ENCODE results near the gene CD58.
"Not testable (repeated sequence)": the region's sequence is repeated elsewhere in the genome, so short reads cannot be mapped to it uniquely, and the experiment has no call there.

DNA sequence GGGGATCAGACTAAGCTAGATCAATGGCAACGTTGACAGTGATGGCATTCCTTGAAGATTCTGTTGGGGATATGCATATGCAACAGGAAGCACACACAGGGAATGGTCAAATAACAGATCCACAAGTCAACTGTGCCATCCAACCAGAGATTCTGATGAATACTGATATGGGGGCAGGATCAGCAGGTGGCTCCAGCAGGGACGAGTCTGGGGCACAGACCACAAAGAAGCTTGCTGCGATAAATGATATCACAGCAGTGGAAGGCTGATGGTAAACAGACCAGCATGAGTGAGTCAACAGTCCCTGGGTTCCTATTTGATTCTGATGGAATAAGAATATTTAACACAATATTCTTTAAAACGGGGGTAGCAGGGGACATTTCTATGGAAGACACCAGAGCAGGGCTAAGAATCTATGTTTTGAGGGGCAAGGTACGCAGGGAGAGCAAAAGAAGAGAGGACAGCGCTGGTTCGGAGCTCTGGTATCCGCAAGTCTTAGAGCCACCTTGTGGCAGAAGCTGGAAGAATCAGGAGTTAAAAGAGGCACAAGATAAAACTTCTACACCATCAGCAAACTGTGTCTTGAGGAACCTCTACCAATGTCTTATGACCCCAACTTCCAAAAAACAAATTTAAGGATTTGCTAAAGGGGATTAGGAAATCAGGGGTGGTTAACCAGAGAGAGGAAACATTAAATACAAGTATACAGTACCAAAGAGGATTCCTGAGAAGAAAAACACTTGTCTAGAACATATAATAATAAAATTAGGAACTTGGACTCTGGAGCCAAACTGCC is 25.3 kb upstream of the CD58 start:
- TF ChIP-seq, protein P1, sequence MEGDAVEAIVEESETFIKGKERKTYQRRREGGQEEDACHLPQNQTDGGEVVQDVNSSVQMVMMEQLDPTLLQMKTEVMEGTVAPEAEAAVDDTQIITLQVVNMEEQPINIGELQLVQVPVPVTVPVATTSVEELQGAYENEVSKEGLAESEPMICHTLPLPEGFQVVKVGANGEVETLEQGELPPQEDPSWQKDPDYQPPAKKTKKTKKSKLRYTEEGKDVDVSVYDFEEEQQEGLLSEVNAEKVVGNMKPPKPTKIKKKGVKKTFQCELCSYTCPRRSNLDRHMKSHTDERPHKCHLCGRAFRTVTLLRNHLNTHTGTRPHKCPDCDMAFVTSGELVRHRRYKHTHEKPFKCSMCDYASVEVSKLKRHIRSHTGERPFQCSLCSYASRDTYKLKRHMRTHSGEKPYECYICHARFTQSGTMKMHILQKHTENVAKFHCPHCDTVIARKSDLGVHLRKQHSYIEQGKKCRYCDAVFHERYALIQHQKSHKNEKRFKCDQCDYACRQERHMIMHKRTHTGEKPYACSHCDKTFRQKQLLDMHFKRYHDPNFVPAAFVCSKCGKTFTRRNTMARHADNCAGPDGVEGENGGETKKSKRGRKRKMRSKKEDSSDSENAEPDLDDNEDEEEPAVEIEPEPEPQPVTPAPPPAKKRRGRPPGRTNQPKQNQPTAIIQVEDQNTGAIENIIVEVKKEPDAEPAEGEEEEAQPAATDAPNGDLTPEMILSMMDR (conservative IDR thresholded peaks at IDR 0.05; ENCODE audit: low read depth, low read length), result peak; percentile 60
- TF ChIP-seq EZH2 (IDR thresholded peaks at IDR 0.05; ENCODE audit: borderline replicate concordance, low read depth, low read length, poor library complexity, severe bottlenecking), result not testable (repeated sequence)

All from A673 (cell line).